ENCODE measurements around the gene ZFR.
A peak's percentile ranks its signal among the peaks of the same experiment; 100 is the strongest.

Gene ZFR

GRCh38 chr5:32360906-32361305, 83.6 kb downstream of the ZFR start:
- no peak for DNase-seq (ENCODE audit: low read depth in 2 of 2)

- no peak for DNase-seq (ENCODE audit: low read depth in 2 of 2)
These were observed 85.9 kb downstream of the ZFR start for GRCh38 chr5:32358611-32359010.

GRCh38 chr5:32357658-32358057, 86.9 kb downstream of the ZFR start:
- DNase-seq (ENCODE audit: low read depth in 2 of 2), result no peak

- DNase-seq (ENCODE audit: low read depth in 2 of 2), result no peak
These were observed 88.9 kb downstream of the ZFR start for GRCh38 chr5:32355686-32356085.

GRCh38 chr5:32353420-32353819, 91.1 kb downstream of the ZFR start:
- DNase-seq (ENCODE audit: low read depth in 2 of 2), result no peak

- DNase-seq (ENCODE audit: low read depth in 2 of 2), result no peak
These were observed 91.9 kb downstream of the ZFR start for GRCh38 chr5:32352685-32353084.

- DNase-seq (ENCODE audit: low read depth in 2 of 2), result no peak
These were observed 97.7 kb downstream of the ZFR start for GRCh38 chr5:32346869-32347268.

GRCh38 chr5:32343058-32343672, 101.4 kb downstream of the ZFR start:
- no peak for DNase-seq (ENCODE audit: low read depth in 2 of 2)

- DNase-seq (ENCODE audit: low read depth in 2 of 2), result no peak
These were observed 101.9 kb downstream of the ZFR start for GRCh38 chr5:32342656-32343055.

GRCh38 chr5:32339878-32340277, 104.7 kb downstream of the ZFR start:
- no peak for DNase-seq (ENCODE audit: low read depth in 2 of 2)

- no peak for DNase-seq (ENCODE audit: low read depth in 2 of 2)
These were observed 105.3 kb downstream of the ZFR start for GRCh38 chr5:32339198-32339597.

GRCh38 chr5:32332966-32333365, 111.6 kb downstream of the ZFR start:
- DNase-seq (ENCODE audit: low read depth in 2 of 2), result no peak

- DNase-seq (ENCODE audit: low read depth in 2 of 2), result no peak
These were observed 112.2 kb downstream of the ZFR start for GRCh38 chr5:32332361-32332760.

- no peak for DNase-seq (ENCODE audit: low read depth in 2 of 2)
These were observed 112.6 kb downstream of the ZFR start for GRCh38 chr5:32331935-32332274.

- DNase-seq (ENCODE audit: low read depth in 2 of 2), result no peak
These were observed 113.2 kb downstream of the ZFR start for GRCh38 chr5:32331217-32331934.

GRCh38 chr5:32330126-32330971, 114.2 kb downstream of the ZFR start:
- no peak for DNase-seq (ENCODE audit: low read depth in 2 of 2)

GRCh38 chr5:32329395-32329834, 115.1 kb downstream of the ZFR start:
- peak in 1 of 2 donors; percentile 6 for DNase-seq (ENCODE audit: low read depth in 2 of 2)

- no peak for DNase-seq (ENCODE audit: low read depth in 2 of 2)
These were observed 118.2 kb downstream of the ZFR start for GRCh38 chr5:32326216-32326772.

GRCh38 chr5:32325616-32326015, 118.9 kb downstream of the ZFR start:
- DNase-seq (ENCODE audit: low read depth in 2 of 2), result no peak

- DNase-seq (ENCODE audit: low read depth in 2 of 2), result no peak
These were observed 119.5 kb downstream of the ZFR start for GRCh38 chr5:32325062-32325461.

- no peak for DNase-seq (ENCODE audit: low read depth in 2 of 2)
These were observed 120.8 kb downstream of the ZFR start for GRCh38 chr5:32323741-32324140.

GRCh38 chr5:32322882-32323281, 121.7 kb downstream of the ZFR start:
- DNase-seq (ENCODE audit: low read depth in 2 of 2), result no peak

Data from activated CD8-positive, alpha-beta memory T cell treated with anti-CD3 and anti-CD28 coated beads for 4 hours (primary cell).